CD14-positive monocyte (primary cell): Measurements from ENCODE around the gene KBTBD8. TPM values are rescaled to one million over a fixed set of nuclear protein-coding genes. Genes with fewer than 3 reads are reported as not detected.

Experiments
- DNase-seq, 3 donors: peaks; one replicate each; pipeline ENCODE4 v3.0.0-alpha.2; 2011 to 2022
- H2AFZ ChIP-seq: 2 replicates; pipeline ENCODE4 v1.6.0; 2012; ENCODE audit warnings: mild to moderate bottlenecking, low read depth, low read length, inconsistent platforms; ENCODE audit not compliant: insufficient read depth, poor library complexity, severe bottlenecking
- H3K27ac ChIP-seq, 2 donors: 1 replicate in 1 of 2; 2 replicates in 1 of 2; pipeline ENCODE4 v1.5.1; 2012 to 2013; ENCODE audit warnings: low read length in 2 of 2, control low read depth in 1 of 2, inconsistent platforms in 1 of 2, low read depth in 1 of 2, mild to moderate bottlenecking in 1 of 2
- H3K27me3 ChIP-seq, 2 donors: one replicate each; pipeline versions ENCODE4 v1.6.0 to v1.6.1; 2011 to 2013; ENCODE audit warnings: low read length in 2 of 2; ENCODE audit not compliant: control insufficient read depth in 2 of 2, insufficient read depth in 2 of 2
- H3K36me3 ChIP-seq, 2 donors: replicated peaks in 1 of 2; 1 replicate in 1 of 2; 2 replicates in 1 of 2; pipeline versions ENCODE4 v1.5.1 to v1.6.1; 2012 to 2013; ENCODE audit warnings: low read length in 2 of 2, control low read depth in 1 of 2, inconsistent platforms in 1 of 2, mild to moderate bottlenecking in 1 of 2; ENCODE audit not compliant: insufficient read depth in 2 of 2, control insufficient read depth in 1 of 2
- H3K4me1 ChIP-seq, 2 donors: 1 replicate in 1 of 2; 2 replicates in 1 of 2; pipeline versions ENCODE4 v1.5.1 to v1.6.1; 2012 to 2013; ENCODE audit warnings: low read length in 2 of 2, control low read depth in 1 of 2, inconsistent platforms in 1 of 2, mild to moderate bottlenecking in 1 of 2, moderate library complexity in 1 of 2; ENCODE audit not compliant: insufficient read depth in 2 of 2, control insufficient read depth in 1 of 2
- H3K4me2 ChIP-seq: replicated peaks from 2 replicates; pipeline ENCODE3; 2012; ENCODE audit warnings: low read length, moderate library complexity, mild to moderate bottlenecking; ENCODE audit not compliant: poor library complexity, severe bottlenecking; ENCODE audit errors: extremely low read depth
- H3K4me3 ChIP-seq, 3 experiments: fragments of 200-600 bp in 1 of 3; sonication (generic) in 1 of 3; replicated peaks in 1 of 3; 1 replicate in 2 of 3; 2 replicates in 1 of 3; pipeline ENCODE4 v1.5.1; 2011 to 2013; ENCODE audit warnings: low read length in 3 of 3, mild to moderate bottlenecking in 3 of 3, control low read depth in 2 of 3, low read depth in 2 of 3, inconsistent platforms in 1 of 3, moderate library complexity in 1 of 3
- H3K79me2 ChIP-seq: 2 replicates; pipeline ENCODE4 v1.6.0; 2012; ENCODE audit warnings: mild to moderate bottlenecking, control low read depth, inconsistent platforms, low read length, moderate library complexity; ENCODE audit not compliant: insufficient read depth
- H3K9ac ChIP-seq: 2 replicates; pipeline ENCODE4 v1.6.0; 2017; ENCODE audit warnings: low read length, mild to moderate bottlenecking; ENCODE audit not compliant: insufficient read depth, poor library complexity, severe bottlenecking
- H3K9me3 ChIP-seq, 2 donors: replicated peaks in 1 of 2; 1 replicate in 1 of 2; 2 replicates in 1 of 2; pipeline versions ENCODE4 v1.5.1 to v1.6.1; 2012 to 2013; ENCODE audit warnings: low read length in 2 of 2, control low read depth in 1 of 2; ENCODE audit not compliant: control insufficient read depth in 1 of 2, insufficient read depth in 1 of 2
- H4K20me1 ChIP-seq: 2 replicates; pipeline ENCODE4 v1.6.0; 2012; ENCODE audit warnings: mild to moderate bottlenecking, low read length, control low read depth, moderate library complexity; ENCODE audit not compliant: insufficient read depth
- H3K27ac Mint-ChIP-seq, 7 donors: one replicate each; pipeline ENCODE4 v1.8.0; 2020; ENCODE audit warnings: mild to moderate bottlenecking in 7 of 7, mixed read lengths in 7 of 7, moderate library complexity in 6 of 7, inconsistent platforms in 2 of 7
- H3K27me3 Mint-ChIP-seq, 3 donors: one replicate each; pipeline ENCODE4 v1.8.0; 2021 to 2022; ENCODE audit warnings: low read depth in 3 of 3, mild to moderate bottlenecking in 3 of 3, mixed read lengths in 3 of 3, moderate library complexity in 3 of 3, inconsistent platforms in 1 of 3
- H3K36me3 Mint-ChIP-seq, 2 donors: one replicate each; pipeline ENCODE4 v1.8.0; 2020; ENCODE audit warnings: mixed read lengths in 2 of 2, inconsistent platforms in 1 of 2, mild to moderate bottlenecking in 1 of 2
- H3K4me1 Mint-ChIP-seq: one replicate; pipeline ENCODE4 v1.8.0; 2020; ENCODE audit warnings: mild to moderate bottlenecking, mixed read lengths
- H3K4me3 Mint-ChIP-seq, 2 donors: one replicate each; pipeline ENCODE4 v1.8.0; 2020; ENCODE audit warnings: mild to moderate bottlenecking in 2 of 2, mixed read lengths in 2 of 2, moderate library complexity in 1 of 2
- H3K9me3 Mint-ChIP-seq, 7 donors: one replicate each; pipeline ENCODE4 v1.8.0; 2020 to 2022; ENCODE audit warnings: mixed read lengths in 7 of 7, mild to moderate bottlenecking in 6 of 7, moderate library complexity in 6 of 7, inconsistent platforms in 2 of 7
- CTCF ChIP-seq: fragments of 200-600 bp; IDR thresholded peaks from one replicate; pipeline ENCODE4 v1.8.0; 2022; ENCODE audit warnings: antibody characterized with exemption, mild to moderate bottlenecking
- WGBS: methylation state at CpG from one replicate; pipeline ENCODE4 v1.1.5; 2013; ENCODE audit warnings: missing lambda C conversion rate; ENCODE audit not compliant: insufficient coverage; 5-methylcytosine and 5-hydroxymethylcytosine counted together
- intact Hi-C, 2 donors: fragments of 100-400 bp; cut with micrococcal nuclease; formaldehyde crosslinking; loops; one replicate each; pipeline versions ENCODE4 v1.15.0 to v1.15.1; 2023
- polyA plus RNA-seq, 3 donors: library from polyadenylated mRNA; depleted of rRNA in 1 of 3; unstranded in 2 of 3; stranded (reverse) in 1 of 3; fragments of 300-500 nt in 2 of 3; fragments of >200 nt in 1 of 3; fragmentation: Illumina TruSeq in 2 of 3; gene quantifications; 1 replicate in 2 of 3; 2 replicates in 1 of 3; pipeline ENCODE4 v1.2.3, GENCODE V29; 2012 to 2021

Gene KBTBD8
- polyA plus RNA-seq, 3 donors, result 3.0 to 11.7 (median 3.2) TPM

GRCh38 chr3:67015702-67016484 lies 17.8 kb downstream of the KBTBD8 start:
- TF ChIP-seq CTCF, result no peak
- H3K27ac Mint-ChIP-seq, result peak overlapping the region in 1 of 7 donors; percentile 9
- Histone ChIP-seq H3K27ac (no peak overlapping the region), H3K4me2 (no peak overlapping the region), H3K79me2 (no peaks in the 10 kb centered on the region), H4K20me1 (no peaks in the 10 kb centered on the region), H3K9ac (no peak overlapping the region), H3K36me3 (peaks cover 0 to 10% of the 10 kb centered on the region in 2 donors), H3K4me3 (no peak overlapping the region), H3K27me3 (no peaks in the 10 kb centered on the region), H3K9me3 (no peaks in the 10 kb centered on the region), H2AFZ (no peak overlapping the region), H3K4me1 (no peaks in the 10 kb centered on the region)
- peaks cover 10% of the 10 kb centered on the region for H3K4me1 Mint-ChIP-seq
- no peaks in the 10 kb centered on the region for H3K9me3 Mint-ChIP-seq
- H3K27me3 Mint-ChIP-seq, result peaks cover 6 to 11% (median 9%) of the 10 kb centered on the region in 3 donors
- H3K4me3 Mint-ChIP-seq, result no peak overlapping the region
- intact Hi-C loops, result no loop called here
- peaks cover 13 to 14% of the 10 kb centered on the region in 2 donors for H3K36me3 Mint-ChIP-seq
- no peak for DNase-seq
- WGBS, result 100% methylated on average over 3 of the region's 8 CpGs

- no peak overlapping the region for H3K27ac ChIP-seq
- H4K20me1 ChIP-seq, result no peaks in the 10 kb centered on the region
- H3K27me3 ChIP-seq, result no peaks in the 10 kb centered on the region
- DNase-seq, result no peak
- Mint-ChIP-seq H3K9me3 (no peaks in the 10 kb centered on the region), H3K4me1 (peaks cover 10% of the 10 kb centered on the region), H3K36me3 (peaks cover 6 to 8% of the 10 kb centered on the region in 2 donors), H3K4me3 (no peak overlapping the region), H3K27ac (no peak overlapping the region), H3K27me3 (peaks cover 6 to 11% (median 9%) of the 10 kb centered on the region in 3 donors)
- intact Hi-C loops, result no loop called here
- H3K4me2 ChIP-seq, result no peak overlapping the region
- H3K4me1 ChIP-seq, result no peaks in the 10 kb centered on the region
- H2AFZ ChIP-seq, result no peak overlapping the region
- TF ChIP-seq CTCF, result no peak
- WGBS, result 64% methylated on average over 1 of the region's 3 CpGs
- no peak overlapping the region for H3K9ac ChIP-seq
- H3K4me3 ChIP-seq, result no peak overlapping the region
- peaks cover 0 to 4% of the 10 kb centered on the region in 2 donors for H3K36me3 ChIP-seq
- H3K79me2 ChIP-seq, result no peaks in the 10 kb centered on the region
- no peaks in the 10 kb centered on the region for H3K9me3 ChIP-seq
These were observed 18.5 kb downstream of the KBTBD8 start for GRCh38 chr3:67016522-67017080.
